ENCODE data around the gene JAK3.
"Not testable (repeated sequence)": the region's sequence is repeated elsewhere in the genome, so short reads cannot be mapped to it uniquely, and the experiment has no call there.

The JAK3 gene

DNA sequence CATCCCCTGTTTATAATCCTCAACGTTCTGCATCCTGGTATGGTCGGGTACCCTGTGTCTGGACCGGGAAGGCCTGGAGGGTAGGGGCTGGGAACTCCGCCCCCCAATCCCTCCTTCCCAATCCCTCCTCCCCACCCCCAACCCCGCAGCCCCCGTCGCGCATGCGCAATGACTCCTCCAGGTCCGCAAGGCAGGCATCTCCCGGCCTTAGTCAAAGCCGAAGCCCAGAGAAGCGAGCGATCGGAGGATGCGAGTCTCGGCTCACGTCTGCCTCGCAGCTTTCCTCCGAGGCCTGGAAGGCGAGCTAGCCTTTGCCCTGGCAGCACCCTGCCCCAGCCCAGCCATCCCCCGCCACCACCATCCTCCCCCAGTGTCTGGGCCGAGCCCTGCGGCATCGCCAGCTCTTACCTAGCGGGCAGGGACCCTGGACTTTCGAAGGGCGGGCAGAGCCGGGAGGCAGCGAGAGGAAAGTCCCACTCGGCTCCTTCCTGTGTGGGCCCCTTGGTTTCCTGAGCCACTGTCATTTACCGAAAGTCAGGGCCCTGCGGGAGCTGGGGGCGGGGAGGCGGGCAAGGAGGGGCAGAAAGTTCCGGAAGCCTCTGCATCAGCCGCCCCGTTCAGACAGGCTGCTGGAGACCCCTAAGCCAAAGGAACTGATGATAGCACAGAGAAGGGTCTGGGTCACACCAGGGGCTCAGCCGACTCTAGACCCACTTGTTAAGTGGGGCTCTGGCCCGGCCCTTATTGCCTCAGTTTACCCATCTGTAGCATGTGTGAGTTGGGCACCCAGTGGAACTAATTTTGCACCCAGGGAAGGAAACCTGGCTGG, at the start of gene JAK3:
Gene JAK3, minus strand, starts transcription at position 445 of the 829 bp plus-strand sequence. CDS start 3,565 bp downstream, outside the sequence.
- peak; percentile 63 for DNase-seq (ENCODE audit: low spot score)

DNA sequence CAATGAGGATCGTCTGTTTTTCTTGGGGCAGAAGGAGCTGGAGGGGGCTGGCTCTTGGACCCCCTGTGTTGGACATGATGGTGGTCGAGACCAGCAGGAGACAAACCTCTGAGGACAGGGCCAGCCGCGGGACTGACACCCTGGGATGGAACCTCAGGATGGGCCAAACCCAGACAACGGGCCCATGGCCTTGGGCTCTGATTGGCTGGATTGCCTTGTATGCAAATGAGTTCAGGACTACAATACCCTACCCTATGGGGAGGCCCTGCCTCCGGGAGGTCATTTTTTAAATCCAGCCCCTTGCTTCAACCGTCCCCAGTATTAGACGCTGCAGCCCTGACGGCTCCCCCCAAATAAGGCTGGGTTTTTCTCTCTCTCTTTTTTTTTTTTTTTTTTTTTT, 46.0 kb upstream of the JAK3 start:
- no peak for DNase-seq (ENCODE audit: low spot score)

DNA sequence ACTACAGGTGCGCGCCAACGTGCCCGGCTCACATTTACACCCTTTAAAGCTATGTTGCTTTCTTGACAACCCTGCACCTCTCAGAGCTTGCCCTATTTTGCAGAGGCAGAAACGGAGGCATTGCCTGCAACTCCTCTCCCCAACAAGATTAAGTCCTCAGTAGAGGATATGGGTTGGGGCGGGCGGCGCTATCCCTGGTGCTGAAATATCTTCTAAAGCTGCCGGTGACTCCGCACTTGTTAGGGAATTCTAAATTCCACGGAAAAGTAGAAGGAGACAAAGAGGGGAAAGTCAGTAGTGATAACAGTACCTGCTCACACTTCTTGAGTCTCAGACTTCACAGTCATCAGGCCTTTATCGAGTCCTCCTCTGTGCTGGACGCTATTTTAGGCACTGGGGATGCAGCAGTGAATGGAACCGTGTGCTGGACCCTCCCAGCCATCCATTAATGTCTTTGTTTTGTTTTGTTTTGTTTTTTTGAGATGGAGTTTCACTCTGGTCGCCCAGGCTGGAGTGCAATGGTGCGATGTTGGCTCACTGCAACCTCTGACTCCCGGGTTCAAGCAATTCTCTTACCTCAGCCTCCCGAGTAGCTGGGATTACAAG, 41.9 kb upstream of the JAK3 start:
- DNase-seq (ENCODE audit: low spot score): peak; percentile 71

DNA sequence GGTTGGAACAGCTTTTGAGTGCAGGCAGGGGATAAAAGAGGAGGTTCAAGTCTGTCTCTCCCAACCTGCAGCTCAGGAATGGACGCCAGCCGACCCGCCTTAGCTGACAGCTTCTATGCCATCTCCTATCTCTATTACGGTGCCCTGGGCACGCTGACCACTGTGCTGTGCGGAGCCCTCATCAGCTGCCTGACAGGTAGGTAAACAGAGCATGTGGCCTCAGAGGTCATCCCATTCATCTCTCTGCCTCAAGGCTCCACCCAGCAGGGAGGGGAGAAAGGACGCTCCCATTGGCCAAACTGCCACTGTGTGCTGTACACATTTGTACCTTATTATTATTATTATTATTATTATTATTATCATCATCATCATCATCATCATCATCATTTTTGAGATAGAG, 40.5 kb upstream of the JAK3 start:
- no peak for DNase-seq (ENCODE audit: low spot score)

DNA sequence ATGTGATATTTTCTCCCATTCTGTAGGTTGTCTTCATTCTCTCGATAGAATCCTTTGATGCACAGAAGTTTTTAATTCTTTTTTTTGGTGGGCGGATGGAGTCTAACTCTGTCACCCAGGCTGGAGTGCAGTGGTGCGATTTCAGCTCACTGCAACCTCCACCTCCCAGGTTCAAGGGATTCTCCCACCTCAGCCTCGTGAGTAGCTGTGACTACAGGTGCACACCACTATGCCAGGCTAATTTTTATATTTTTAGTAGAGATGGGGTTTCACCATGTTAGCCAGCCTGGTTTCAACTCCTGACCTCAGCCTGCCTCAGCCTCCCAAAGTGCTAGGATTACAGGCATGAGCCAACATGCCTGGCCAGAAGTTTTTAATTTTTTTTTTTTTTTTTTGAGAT, 39.4 kb upstream of the JAK3 start:
- DNase-seq (ENCODE audit: low spot score): not testable (repeated sequence)

DNA sequence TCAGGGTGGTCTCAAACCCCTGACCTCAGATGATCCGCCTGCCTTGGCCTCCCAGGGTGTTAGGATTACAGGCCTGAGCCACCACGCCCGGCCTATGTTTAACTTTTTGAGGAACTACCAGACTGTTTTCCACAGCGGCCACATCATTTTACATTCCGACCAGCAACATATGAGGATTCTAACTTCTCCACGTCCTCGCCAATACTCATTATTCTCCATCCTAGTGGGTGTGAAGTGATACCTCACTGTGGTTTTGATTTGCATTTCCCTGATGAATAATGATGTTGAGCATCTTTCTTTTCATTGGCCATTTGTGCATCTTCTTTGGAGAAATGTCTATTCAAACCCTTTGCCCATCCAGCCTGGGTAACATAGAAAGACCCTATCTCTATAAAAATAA, 38.7 kb upstream of the JAK3 start:
- DNase-seq (ENCODE audit: low spot score): no peak

DNA sequence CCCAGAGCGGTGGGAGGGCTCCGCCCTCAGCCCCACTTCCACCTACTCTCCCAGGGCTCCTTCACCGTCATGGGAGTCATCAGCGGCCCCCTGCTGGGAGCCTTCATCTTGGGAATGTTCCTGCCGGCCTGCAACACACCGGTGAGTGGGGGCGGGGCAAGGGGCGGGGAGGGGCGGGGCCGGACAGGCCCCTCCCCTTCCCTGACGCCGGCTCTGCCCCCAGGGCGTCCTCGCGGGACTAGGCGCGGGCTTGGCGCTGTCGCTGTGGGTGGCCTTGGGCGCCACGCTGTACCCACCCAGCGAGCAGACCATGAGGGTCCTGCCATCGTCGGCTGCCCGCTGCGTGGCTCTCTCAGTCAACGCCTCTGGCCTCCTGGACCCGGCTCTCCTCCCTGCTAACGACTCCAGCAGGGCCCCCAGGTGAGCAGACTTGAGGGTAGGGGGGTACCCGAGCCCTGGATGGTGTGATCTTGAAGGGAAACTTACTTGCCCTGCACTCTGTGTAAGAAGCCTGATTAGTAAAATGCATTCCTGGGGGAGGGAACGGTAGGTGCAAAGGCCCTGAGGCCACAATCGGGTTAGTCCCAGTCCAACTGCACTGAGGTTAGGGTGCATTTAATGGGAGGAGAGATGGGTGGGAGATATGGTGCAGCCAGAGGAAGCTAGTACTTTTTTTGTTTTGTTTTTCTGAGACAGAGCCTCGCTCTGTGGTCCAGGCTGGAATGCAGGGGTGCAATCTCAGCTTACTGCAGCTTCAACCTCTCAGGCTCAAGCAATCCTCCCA, 36.0 kb upstream of the JAK3 start:
- no peak for DNase-seq (ENCODE audit: low spot score)

DNA sequence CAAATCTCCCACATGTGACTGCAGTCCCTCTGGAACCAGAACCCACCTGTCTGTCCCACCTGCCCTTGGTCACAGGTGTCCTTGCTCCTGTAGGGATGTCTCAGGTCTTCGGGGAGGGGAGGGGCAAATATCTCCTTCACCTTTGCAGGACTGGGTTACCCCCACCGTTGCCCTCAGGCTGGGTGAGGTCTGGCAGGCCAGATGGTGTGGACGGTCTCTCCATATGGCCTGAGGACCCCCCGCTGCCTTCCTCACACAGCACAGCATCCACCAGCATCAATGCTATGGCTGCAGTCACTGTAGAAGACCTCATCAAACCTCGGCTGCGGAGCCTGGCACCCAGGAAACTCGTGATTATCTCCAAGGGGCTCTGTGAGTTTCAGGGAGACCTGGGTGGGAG, 33.9 kb upstream of the JAK3 start:
- no peak for DNase-seq (ENCODE audit: low spot score)

DNA sequence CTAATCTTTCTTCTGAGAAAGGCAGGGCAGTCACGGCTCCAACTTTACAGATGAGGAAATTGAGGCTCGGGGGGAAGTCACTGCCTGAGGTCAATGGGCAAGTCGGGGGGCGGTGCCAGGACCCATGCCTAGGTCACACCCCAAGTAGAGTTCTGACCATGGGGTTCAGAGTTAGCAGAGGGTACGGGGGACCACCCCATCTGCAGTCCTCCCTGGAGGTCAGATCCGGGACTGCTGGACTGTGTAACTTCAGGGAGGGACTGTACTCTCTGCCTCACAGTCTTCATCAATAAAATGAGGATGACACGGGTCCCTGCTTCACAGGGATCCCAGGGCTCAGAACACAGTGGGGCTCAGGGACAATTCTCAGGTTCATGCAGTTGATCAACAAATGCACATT, 31.7 kb upstream of the JAK3 start:
- DNase-seq (ENCODE audit: low spot score): no peak

DNA sequence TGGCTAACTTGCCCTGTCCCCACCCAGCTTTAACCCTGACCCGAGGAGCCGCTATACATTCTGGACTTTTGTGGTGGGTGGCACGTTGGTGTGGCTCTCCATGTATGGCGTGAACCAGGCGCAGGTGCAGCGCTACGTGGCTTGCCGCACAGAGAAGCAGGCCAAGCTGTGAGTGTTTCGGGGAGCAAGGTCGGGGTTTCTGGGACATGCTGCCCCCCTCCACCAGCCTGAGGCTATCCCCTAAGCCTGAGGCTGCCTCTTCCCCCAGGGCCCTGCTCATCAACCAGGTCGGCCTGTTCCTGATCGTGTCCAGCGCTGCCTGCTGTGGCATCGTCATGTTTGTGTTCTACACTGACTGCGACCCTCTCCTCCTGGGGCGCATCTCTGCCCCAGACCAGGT, 29.9 kb upstream of the JAK3 start:
- no peak for DNase-seq (ENCODE audit: low spot score)

DNA sequence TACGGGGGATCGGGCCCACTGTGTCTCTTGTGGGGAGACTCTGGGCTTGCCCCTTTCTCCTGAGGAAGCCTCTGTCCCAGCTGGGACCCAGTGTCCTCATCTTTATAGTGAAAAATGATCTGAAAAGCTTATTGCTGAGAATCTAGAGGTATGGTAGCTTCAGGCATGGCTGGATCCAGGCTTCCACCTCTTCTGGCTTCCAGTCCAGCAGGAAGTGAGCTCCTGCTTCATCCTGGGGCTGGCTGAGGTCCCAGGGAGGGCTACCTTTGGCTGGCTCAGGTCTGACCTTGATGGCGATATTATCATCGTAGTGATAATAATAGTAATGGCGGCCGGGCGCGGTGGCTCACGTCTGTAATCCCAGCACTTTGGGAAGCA, 27.0 kb upstream of the JAK3 start:
- no peak for DNase-seq (ENCODE audit: low spot score)

DNA sequence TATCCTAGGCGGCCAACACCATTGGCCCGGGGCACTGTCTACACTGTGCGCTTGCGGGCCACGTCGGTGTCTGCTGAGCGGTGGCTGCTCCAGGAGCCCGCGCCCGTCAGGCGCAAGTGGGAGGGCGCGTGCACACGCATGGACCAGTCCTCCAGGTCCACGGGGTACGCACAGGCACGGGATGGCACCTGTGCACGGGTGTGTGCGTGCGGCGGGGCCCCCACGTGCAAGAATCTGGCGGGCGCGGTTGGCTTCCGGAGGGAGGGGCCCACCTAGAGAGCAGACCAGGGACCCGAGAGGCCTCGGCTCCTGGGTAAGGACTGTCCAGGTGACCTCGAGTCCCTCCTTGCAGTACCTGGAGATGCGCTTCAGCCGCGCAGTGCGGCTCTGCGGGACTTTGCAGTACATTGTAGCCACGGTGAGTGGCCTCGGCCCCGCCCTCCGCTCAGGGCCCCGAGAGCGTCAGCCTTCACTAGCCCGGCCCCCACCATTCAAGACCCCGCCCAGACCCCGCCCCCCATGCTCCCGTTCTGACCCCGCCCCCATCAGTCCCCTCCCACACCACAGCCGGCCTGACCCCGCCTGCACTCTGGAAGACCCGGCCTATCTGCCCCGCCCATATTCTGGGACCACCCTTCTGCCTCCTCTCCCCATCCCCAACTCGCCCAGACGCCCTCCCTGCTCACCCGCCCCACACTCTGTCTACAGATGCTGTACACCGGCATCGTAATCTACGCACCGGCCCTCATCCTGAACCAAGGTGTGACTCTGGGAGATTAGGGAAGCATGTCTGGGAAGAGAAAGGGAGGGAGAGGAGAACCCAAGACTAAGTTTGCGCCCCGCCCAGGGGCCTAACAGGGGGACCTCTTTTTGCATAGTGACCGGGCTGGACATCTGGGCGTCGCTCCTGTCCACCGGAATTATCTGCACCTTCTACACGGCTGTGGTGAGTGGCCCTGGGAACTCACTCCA, 26.3 kb upstream of the JAK3 start:
- DNase-seq (ENCODE audit: low spot score): peak; percentile 69

DNA sequence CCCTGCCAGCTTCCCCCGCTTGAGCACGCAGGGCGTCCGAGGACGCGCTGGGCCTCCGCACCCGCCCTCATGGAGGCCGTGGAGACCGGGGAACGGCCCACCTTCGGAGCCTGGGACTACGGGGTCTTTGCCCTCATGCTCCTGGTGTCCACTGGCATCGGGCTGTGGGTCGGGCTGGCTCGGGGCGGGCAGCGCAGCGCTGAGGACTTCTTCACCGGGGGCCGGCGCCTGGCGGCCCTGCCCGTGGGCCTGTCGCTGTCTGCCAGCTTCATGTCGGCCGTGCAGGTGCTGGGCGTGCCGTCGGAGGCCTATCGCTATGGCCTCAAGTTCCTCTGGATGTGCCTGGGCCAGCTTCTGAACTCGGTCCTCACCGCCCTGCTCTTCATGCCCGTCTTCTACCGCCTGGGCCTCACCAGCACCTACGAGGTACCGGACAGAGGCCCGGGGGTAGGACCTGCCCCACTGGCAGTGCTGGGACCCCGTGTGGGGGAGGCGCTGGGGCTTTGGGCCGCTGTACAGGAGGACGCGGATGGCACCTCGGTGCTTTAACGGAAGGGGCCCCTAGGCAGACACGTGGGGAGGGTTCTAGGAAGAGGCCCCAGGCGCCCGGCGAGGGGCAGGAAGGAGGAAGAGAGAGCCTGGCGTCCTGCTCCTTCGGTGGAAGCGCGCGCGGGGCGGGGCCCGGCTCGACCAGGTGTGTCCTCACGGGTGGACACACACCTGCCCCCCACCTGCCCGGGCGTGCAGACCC, 24.6 kb upstream of the JAK3 start:
- no peak for DNase-seq (ENCODE audit: low spot score)

DNA sequence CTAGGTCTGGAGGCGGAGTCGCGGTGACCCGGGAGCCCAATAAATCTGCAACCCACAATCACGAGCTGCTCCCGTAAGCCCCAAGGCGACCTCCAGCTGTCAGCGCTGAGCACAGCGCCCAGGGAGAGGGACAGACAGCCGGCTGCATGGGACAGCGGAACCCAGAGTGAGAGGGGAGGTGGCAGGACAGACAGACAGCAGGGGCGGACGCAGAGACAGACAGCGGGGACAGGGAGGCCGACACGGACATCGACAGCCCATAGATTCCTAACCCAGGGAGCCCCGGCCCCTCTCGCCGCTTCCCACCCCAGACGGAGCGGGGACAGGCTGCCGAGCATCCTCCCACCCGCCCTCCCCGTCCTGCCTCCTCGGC, 24.1 kb upstream of the JAK3 start, which contains the start of gene SLC5A5:
Gene SLC5A5, plus strand, starts transcription at position 68 of the 373 bp plus-strand sequence. CDS start 375 bp downstream, outside the sequence.
- no peak for DNase-seq (ENCODE audit: low spot score)

DNA sequence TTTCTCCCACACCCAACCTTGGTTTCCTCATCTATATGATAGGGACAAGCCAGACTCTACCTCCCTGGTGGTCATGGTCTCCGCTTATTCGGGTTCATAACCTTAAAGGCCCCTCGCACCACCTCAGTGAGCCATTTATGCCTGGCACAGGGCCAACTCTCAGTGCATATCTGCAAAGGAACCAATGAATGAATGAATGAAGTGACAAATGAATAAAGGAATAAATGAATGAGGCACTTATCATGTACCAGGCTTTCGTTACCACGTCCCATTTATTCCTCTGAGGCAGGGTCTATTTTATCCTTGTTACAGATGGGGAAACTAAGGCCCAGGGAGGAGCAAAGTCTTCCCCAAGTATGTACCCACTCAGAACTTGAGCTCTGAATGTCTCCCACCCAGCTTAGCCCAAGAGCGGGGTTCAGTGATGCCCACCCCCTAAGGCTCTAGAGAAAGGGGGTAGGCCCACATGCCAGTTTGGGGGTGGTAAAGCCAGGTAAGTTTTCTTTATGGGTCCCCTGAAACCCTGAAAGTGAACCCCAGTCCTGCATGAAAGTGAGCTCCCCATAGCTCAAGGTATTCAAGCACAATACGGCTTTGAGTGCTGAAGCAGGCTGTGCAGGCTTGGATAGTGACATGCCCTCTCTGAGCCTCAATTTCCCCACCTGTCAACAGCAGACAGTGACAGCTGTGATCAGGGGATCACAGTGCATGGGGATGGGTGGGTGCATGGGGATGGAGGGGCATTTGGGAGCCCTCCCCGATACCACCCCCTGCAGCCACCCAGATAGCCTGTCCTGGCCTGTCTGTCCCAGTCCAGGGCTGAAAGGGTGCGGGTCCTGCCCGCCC, 23.5 kb upstream of the JAK3 start:
- DNase-seq (ENCODE audit: low spot score): no peak

DNA sequence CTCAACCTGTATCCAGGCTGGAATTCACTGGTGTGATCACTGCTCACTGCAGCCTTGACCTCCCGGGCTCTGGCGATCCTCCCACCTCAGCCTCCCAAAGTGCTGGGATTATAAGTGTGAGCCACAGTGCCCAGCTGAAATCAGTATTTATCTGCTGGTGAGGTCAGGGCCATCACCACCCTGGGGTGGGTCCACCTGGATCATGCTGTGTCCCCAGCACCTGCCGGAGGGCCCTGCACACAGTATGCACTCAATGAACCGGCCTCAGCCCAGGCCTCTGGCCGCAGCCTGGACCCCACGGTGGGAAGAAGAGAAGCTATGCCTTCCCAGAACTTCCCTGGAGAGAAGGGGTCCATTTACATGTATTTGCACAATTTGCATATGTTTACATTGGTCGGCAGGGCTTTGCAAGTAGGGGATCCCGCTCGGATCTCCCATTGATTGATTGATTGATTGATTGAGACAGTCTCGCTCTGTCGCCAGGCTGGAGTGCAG, 21.4 kb upstream of the JAK3 start:
- DNase-seq (ENCODE audit: low spot score): no peak

DNA sequence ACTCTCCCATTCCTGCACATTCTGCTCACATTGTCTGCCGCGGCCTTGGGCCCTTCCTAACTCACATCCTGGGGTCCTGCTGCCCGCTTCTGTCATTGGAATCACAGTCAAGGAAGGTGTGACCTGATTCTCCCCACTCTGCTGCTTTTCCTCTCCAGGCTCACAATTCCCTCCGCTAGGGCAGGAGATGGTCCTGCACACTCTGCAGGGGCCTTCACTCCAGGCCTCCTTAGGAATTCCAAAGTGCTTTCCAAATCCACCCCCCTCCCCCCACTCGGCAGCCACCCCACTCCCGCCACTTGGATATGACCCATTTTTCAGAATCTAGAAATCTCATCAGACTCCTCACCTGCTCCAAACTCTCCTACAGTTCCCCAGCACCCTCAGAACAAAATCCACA, 20.9 kb upstream of the JAK3 start:
- no peak for DNase-seq (ENCODE audit: low spot score)

DNA sequence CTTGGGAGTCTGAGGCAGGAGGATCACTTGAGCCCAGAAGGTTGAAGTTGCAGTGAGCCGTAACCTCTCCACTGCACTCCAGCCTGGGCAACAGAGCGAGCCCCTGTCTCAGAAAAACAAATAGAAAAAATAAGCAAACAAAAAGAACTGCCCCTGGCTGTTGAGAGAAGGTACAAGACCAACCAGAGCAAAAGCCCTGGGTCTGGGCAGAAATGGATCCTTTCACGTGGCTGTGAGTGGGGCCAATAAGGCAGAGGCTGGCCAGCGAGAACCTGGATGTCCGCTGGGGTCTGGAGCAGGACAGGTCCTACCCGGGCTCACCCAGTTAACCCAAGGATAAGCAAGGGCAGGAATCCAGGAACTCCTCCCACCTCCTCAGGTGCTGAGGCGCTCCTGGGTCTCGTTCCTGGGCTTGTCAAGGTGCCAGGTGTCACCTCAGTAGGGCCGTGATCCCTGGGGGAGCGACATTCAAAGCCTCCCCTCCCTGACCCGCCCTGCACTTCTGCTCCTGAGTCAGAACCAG, 19.2 kb upstream of the JAK3 start:
- no peak for DNase-seq (ENCODE audit: low spot score)

DNA sequence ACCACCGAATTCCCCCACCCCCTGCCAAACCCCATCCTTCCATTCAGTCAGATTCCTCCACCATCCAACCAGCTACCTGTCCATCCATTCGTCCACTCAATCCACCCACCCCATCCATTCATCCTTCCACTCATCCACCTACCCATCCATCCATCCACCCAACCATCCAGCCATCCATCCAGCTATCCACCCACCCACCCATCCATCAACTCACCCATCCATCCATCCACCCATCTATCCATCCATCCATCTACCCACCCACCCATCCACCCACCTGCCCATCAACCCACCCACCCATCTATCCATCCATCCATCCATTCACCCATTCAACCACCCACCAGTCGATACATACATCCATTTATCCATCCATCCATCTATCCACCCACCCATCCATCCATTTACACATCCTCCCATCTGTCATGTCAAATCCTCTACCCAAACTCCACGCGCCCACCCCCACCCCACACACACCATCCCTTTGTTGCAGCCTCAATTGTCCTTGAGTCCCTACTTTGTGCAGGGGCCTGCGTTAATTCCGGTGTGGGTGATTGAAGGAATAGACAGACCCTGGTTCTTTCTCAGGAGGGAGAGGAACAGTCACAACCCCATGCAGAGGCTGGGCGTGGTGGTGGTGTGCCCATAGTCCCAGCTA, 18.7 kb upstream of the JAK3 start:
- DNase-seq (ENCODE audit: low spot score): no peak

Data from COLO829 (cell line).